Mesenchymal stem cell (in vitro differentiated cells and primary cell): Measurements from ENCODE around the gene MYO3A.

Experiments used
- DNase-seq: peaks from one replicate; pipeline ENCODE4 v3.0.0-alpha.2; 2013
- H2AFZ ChIP-seq: one replicate; pipeline ENCODE4 v1.6.1; 2013; ENCODE audit warnings: low read depth, mild to moderate bottlenecking, control low read depth, inconsistent platforms, low read length, moderate library complexity
- H2AK5ac ChIP-seq: 2 replicates; pipeline ENCODE4 v1.6.1; 2013; ENCODE audit warnings: low read length, moderate library complexity, mild to moderate bottlenecking, inconsistent platforms; ENCODE audit not compliant: severe bottlenecking
- H2BK120ac ChIP-seq: one replicate; pipeline ENCODE4 v1.6.1; 2013; ENCODE audit warnings: low read depth, mild to moderate bottlenecking, inconsistent platforms, low read length, moderate library complexity
- H2BK12ac ChIP-seq, 2 experiments: one replicate each; pipeline ENCODE4 v1.6.1; 2013; ENCODE audit warnings: inconsistent platforms in 2 of 2, low read length in 2 of 2, mild to moderate bottlenecking in 2 of 2, moderate library complexity in 2 of 2, control low read depth in 1 of 2
- H2BK15ac ChIP-seq: one replicate; pipeline ENCODE4 v1.6.1; 2013; ENCODE audit warnings: mild to moderate bottlenecking, low read depth, inconsistent platforms; ENCODE audit not compliant: poor library complexity, severe bottlenecking
- H2BK5ac ChIP-seq: 2 replicates; pipeline ENCODE4 v1.6.1; 2013; ENCODE audit warnings: low read depth, mild to moderate bottlenecking, low read length, control low read depth, inconsistent platforms; ENCODE audit not compliant: poor library complexity, severe bottlenecking
- H3K14ac ChIP-seq, 2 experiments: one replicate each; pipeline ENCODE4 v1.6.1; 2013; ENCODE audit warnings: inconsistent platforms in 2 of 2, low read length in 2 of 2, control low read depth in 1 of 2, mild to moderate bottlenecking in 1 of 2, moderate library complexity in 1 of 2
- H3K18ac ChIP-seq, 2 experiments: one replicate each; pipeline ENCODE4 v1.6.1; 2013; ENCODE audit warnings: inconsistent platforms in 2 of 2, low read length in 2 of 2, control low read depth in 1 of 2, low read depth in 1 of 2, mild to moderate bottlenecking in 1 of 2
- H3K23ac ChIP-seq, 2 experiments: one replicate each; pipeline ENCODE4 v1.6.1; 2013; ENCODE audit warnings: inconsistent platforms in 2 of 2, low read length in 2 of 2, mild to moderate bottlenecking in 2 of 2, moderate library complexity in 2 of 2, control low read depth in 1 of 2
- H3K27ac ChIP-seq: 2 replicates; pipeline ENCODE4 v1.5.1; 2013; ENCODE audit warnings: mild to moderate bottlenecking, moderate library complexity, low read length, control low read depth, inconsistent platforms; ENCODE audit not compliant: poor library complexity, severe bottlenecking
- H3K27me3 ChIP-seq, 2 experiments: 2 replicates each; pipeline versions ENCODE4 v1.6.1 to v1.7.0; 2013; ENCODE audit warnings: low read length in 2 of 2, mild to moderate bottlenecking in 2 of 2, moderate library complexity in 2 of 2, control low read depth in 1 of 2, inconsistent platforms in 1 of 2; ENCODE audit not compliant: control insufficient read depth in 1 of 2, insufficient read depth in 1 of 2
- H3K36me3 ChIP-seq, 2 experiments: 2 replicates each; pipeline versions ENCODE4 v1.6.1 to v1.7.0; 2013; ENCODE audit warnings: low read length in 2 of 2, control low read depth in 1 of 2, inconsistent platforms in 1 of 2, low read depth in 1 of 2, mild to moderate bottlenecking in 1 of 2; ENCODE audit not compliant: insufficient read depth in 2 of 2, control insufficient read depth in 1 of 2
- H3K4ac ChIP-seq, 2 experiments: one replicate each; pipeline ENCODE4 v1.6.1; 2013; ENCODE audit warnings: inconsistent platforms in 2 of 2, low read length in 2 of 2, mild to moderate bottlenecking in 2 of 2, moderate library complexity in 2 of 2, control low read depth in 1 of 2, low read depth in 1 of 2
- H3K4me1 ChIP-seq: 2 replicates; pipeline ENCODE4 v1.6.1; 2013; ENCODE audit warnings: low read depth, low read length, control low read depth; ENCODE audit not compliant: control insufficient read depth, insufficient read depth
- H3K4me2 ChIP-seq: 2 replicates; pipeline ENCODE4 v1.6.1; 2013; ENCODE audit warnings: low read length, mild to moderate bottlenecking, inconsistent platforms; ENCODE audit not compliant: poor library complexity, severe bottlenecking
- H3K4me3 ChIP-seq, 2 experiments: 2 replicates each; pipeline versions ENCODE4 v1.5.1 to v1.7.0; 2013; ENCODE audit warnings: low read length in 2 of 2, mild to moderate bottlenecking in 2 of 2, control low read depth in 1 of 2, low read depth in 1 of 2; ENCODE audit not compliant: insufficient read depth in 1 of 2
- H3K79me1 ChIP-seq: replicated peaks from 2 replicates; pipeline ENCODE4 v1.6.1; 2013; ENCODE audit warnings: mild to moderate bottlenecking, control low read depth, low read length, inconsistent platforms; ENCODE audit not compliant: poor library complexity, severe bottlenecking
- H3K9ac ChIP-seq: 2 replicates; pipeline ENCODE4 v1.7.0; 2013; ENCODE audit warnings: mild to moderate bottlenecking, low read length, moderate library complexity
- H3K9me3 ChIP-seq: 2 replicates; pipeline ENCODE4 v1.7.0; 2013; ENCODE audit warnings: mild to moderate bottlenecking, low read length; ENCODE audit not compliant: control insufficient read depth
- H4K8ac ChIP-seq: one replicate; pipeline ENCODE4 v1.6.1; 2013; ENCODE audit warnings: inconsistent platforms, mild to moderate bottlenecking, low read length, moderate library complexity
- H4K91ac ChIP-seq: one replicate; pipeline ENCODE4 v1.6.1; 2013; ENCODE audit warnings: mild to moderate bottlenecking, low read length, inconsistent platforms
- WGBS: methylation state at CpG from one replicate; pipeline ENCODE4 v1.1.7; 2013; ENCODE audit warnings: mixed read lengths; 5-methylcytosine and 5-hydroxymethylcytosine counted together

Gene MYO3A

DNA sequence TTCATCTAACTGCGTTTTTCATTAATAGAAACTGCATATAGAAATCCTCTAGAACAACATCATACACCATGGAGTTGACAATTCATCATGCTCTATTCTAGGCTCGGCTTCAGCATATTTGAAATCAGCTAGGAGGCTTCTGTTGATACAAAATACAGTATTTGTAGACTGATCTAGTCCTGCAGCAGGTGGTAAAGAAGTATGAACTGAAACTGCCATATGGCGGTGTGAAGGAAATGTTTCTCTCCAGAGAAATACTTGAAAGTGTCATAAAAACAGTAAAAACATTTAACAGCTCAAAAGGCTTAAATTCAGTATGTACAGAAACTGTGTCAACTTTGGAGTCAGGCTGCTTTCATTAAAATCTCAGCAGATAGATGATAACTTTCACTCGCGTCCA is 32.0 kb upstream of the MYO3A start:
- H3K18ac ChIP-seq, result no peak overlapping the region

DNA sequence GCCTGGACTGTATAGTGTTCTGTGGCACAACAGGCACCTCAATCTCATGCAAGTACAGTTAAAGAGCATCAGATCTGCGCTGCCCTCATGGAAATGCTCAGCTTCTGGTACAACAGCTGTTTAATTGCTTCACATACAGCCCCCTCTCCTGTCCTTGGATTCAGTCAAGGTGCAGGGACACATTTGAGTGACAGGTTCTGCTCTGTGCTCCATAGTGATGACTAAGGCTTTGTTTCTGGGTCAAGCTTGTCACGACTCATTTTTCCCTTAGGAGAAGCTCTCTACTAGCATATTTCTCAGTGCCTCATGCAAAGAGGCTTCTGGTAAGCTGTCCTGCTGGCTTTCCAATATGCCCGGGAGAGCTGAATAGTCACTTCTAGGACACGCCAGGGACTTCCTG is 26.8 kb upstream of the MYO3A start:
- Histone ChIP-seq H3K23ac (no peak overlapping the region), H4K91ac (no peak overlapping the region), H3K9me3 (no peaks in the 10 kb centered on the region), H3K14ac (no peak overlapping the region), H3K18ac (no peak overlapping the region), H2BK12ac (no peak overlapping the region), H3K4me2 (no peak overlapping the region), H2AFZ (no peak overlapping the region), H3K4me1 (no peaks in the 10 kb centered on the region), H3K4me3 (no peak overlapping the region), H2BK5ac (no peak overlapping the region), H3K27me3 (no peaks in the 10 kb centered on the region), H3K4ac (no peak overlapping the region), H4K8ac (no peak overlapping the region), H3K9ac (no peak overlapping the region), H3K79me1 (no peaks in the 10 kb centered on the region), H2AK5ac (no peak overlapping the region), H2BK15ac (no peak overlapping the region), H3K36me3 (no peaks in the 10 kb centered on the region), H2BK120ac (no peak overlapping the region), H3K27ac (no peak overlapping the region)
- no peak for DNase-seq
- WGBS, result 64% methylated on average over 2 of the region's 4 CpGs

More for the DNA sequence above, 32.0 kb upstream of the MYO3A start:
- DNase-seq, result no peak
- 70% methylated on average over 5 of the region's 5 CpGs for WGBS
- Histone ChIP-seq H3K4ac (no peak overlapping the region), H2BK12ac (no peak overlapping the region), H3K79me1 (no peaks in the 10 kb centered on the region), H3K9ac (no peak overlapping the region), H2AFZ (no peak overlapping the region), H4K8ac (no peak overlapping the region), H4K91ac (no peak overlapping the region), H3K9me3 (no peaks in the 10 kb centered on the region), H2BK15ac (no peak overlapping the region), H2BK120ac (no peak overlapping the region), H3K23ac (no peak overlapping the region), H2BK5ac (no peak overlapping the region), H3K27ac (no peak overlapping the region), H2AK5ac (no peak overlapping the region), H3K4me3 (no peak overlapping the region), H3K36me3 (no peaks in the 10 kb centered on the region), H3K27me3 (no peaks in the 10 kb centered on the region), H3K4me1 (no peaks in the 10 kb centered on the region), H3K14ac (no peak overlapping the region), H3K4me2 (no peak overlapping the region)

DNA sequence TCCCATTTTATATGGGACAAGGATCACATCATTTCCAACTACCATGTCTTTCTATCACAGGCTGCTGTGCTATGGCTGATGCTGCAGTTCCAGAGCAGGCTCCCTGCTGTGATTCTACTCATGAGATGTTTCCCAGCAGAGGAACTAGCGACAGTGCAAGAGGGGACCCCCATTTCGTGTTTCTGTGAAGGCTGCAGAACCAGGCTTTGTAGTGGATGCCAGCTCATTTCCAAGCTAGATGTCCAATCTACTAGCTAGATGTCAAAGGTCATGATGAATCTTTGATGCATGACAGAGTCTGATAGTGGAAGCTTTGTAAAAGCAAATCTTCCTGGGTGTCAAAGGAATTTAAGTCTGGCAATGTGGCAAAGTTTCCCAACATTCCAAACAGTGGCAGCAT is 21.2 kb upstream of the MYO3A start:
- no peak overlapping the region for H3K27ac ChIP-seq
- no peak overlapping the region for H2BK12ac ChIP-seq
- H2BK15ac ChIP-seq, result no peak overlapping the region
- H4K8ac ChIP-seq, result no peak overlapping the region
- H2AFZ ChIP-seq, result no peak overlapping the region
- no peaks in the 10 kb centered on the region for H3K79me1 ChIP-seq
- no peak overlapping the region for H4K91ac ChIP-seq
- no peaks in the 10 kb centered on the region for H3K27me3 ChIP-seq
- no peak for DNase-seq
- H3K9ac ChIP-seq, result no peak overlapping the region
- H3K4me2 ChIP-seq, result no peak overlapping the region
- no peak overlapping the region for H2BK120ac ChIP-seq
- no peaks in the 10 kb centered on the region for H3K36me3 ChIP-seq
- H2BK5ac ChIP-seq, result no peak overlapping the region
- no peak overlapping the region for H3K4ac ChIP-seq
- no peak overlapping the region for H2AK5ac ChIP-seq
- H3K4me1 ChIP-seq, result no peaks in the 10 kb centered on the region
- no peaks in the 10 kb centered on the region for H3K9me3 ChIP-seq
- H3K23ac ChIP-seq, result no peak overlapping the region
- no peak overlapping the region for H3K18ac ChIP-seq
- 0% methylated on average over 2 of the region's 2 CpGs for WGBS
- no peak overlapping the region for H3K4me3 ChIP-seq
- H3K14ac ChIP-seq, result no peak overlapping the region

DNA sequence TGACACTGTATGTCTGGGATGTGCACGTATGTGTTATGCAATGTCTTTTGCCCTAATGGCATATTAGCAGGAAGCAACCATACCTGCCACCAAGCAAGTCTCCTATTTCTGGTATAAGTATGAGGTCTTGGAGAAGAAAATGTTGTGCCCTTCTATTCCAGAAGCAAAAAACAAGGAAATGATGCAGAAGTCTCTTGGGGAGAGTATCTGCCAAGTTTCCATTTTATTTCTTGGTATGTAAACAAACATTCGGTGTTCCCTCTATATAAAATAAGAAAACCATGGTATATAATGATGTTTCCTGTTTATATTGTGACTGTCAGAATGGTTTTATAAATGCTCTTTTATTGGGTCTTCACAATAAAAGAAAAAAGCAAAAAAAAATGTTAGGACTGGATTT is 19.3 kb upstream of the MYO3A start:
- H3K27ac ChIP-seq, result no peak overlapping the region
- no peaks in the 10 kb centered on the region for H3K36me3 ChIP-seq
- H2BK120ac ChIP-seq, result no peak overlapping the region
- DNase-seq, result no peak
- H3K27me3 ChIP-seq, result no peaks in the 10 kb centered on the region
- H2AK5ac ChIP-seq, result no peak overlapping the region
- no peaks in the 10 kb centered on the region for H3K9me3 ChIP-seq
- no peak overlapping the region for H3K14ac ChIP-seq
- H3K4me1 ChIP-seq, result no peaks in the 10 kb centered on the region
- H3K4me2 ChIP-seq, result no peak overlapping the region
- H4K8ac ChIP-seq, result no peak overlapping the region
- no peak overlapping the region for H2BK15ac ChIP-seq
- no peak overlapping the region for H3K9ac ChIP-seq
- H3K79me1 ChIP-seq, result no peaks in the 10 kb centered on the region
- no peak overlapping the region for H4K91ac ChIP-seq
- H3K18ac ChIP-seq, result no peak overlapping the region
- no peak overlapping the region for H3K4ac ChIP-seq
- H2AFZ ChIP-seq, result no peak overlapping the region
- H3K23ac ChIP-seq, result no peak overlapping the region
- H2BK12ac ChIP-seq, result no peak overlapping the region
- H3K4me3 ChIP-seq, result no peak overlapping the region
- H2BK5ac ChIP-seq, result no peak overlapping the region
- WGBS, result no CpG with 5 or more reads among the region's 2 CpGs
